GM12874 (cell line): ENCODE data around the gene VILL.
A peak's percentile ranks its signal among the peaks of the same experiment; 100 is the strongest.

Experiments
- TF ChIP-seq, protein P1 (sequence below): IDR thresholded peaks from 2 replicates; pipeline ENCODE4 v1.5.1; 2011; ENCODE audit warnings: low read depth, mild to moderate bottlenecking, control low read depth, low read length, moderate library complexity; ENCODE audit not compliant: insufficient read depth

The VILL gene

DNA sequence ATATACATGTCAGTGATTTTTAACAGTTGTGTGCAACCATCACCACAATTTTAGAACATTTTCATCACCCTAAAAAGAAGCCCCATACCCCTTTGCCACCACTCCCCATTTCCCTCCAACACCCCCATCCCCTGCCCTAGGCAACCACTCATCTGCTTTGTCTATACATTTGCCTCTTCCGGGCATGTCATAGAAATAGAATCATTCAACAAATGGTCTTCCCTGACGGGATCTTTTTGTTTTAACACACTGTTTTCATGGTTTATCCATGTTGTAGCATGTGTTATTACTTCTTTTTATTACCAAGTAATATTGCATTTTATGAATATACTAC lies 4.0 kb downstream of the VILL start:
- TF ChIP-seq, protein P1, sequence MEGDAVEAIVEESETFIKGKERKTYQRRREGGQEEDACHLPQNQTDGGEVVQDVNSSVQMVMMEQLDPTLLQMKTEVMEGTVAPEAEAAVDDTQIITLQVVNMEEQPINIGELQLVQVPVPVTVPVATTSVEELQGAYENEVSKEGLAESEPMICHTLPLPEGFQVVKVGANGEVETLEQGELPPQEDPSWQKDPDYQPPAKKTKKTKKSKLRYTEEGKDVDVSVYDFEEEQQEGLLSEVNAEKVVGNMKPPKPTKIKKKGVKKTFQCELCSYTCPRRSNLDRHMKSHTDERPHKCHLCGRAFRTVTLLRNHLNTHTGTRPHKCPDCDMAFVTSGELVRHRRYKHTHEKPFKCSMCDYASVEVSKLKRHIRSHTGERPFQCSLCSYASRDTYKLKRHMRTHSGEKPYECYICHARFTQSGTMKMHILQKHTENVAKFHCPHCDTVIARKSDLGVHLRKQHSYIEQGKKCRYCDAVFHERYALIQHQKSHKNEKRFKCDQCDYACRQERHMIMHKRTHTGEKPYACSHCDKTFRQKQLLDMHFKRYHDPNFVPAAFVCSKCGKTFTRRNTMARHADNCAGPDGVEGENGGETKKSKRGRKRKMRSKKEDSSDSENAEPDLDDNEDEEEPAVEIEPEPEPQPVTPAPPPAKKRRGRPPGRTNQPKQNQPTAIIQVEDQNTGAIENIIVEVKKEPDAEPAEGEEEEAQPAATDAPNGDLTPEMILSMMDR, result no peak

DNA sequence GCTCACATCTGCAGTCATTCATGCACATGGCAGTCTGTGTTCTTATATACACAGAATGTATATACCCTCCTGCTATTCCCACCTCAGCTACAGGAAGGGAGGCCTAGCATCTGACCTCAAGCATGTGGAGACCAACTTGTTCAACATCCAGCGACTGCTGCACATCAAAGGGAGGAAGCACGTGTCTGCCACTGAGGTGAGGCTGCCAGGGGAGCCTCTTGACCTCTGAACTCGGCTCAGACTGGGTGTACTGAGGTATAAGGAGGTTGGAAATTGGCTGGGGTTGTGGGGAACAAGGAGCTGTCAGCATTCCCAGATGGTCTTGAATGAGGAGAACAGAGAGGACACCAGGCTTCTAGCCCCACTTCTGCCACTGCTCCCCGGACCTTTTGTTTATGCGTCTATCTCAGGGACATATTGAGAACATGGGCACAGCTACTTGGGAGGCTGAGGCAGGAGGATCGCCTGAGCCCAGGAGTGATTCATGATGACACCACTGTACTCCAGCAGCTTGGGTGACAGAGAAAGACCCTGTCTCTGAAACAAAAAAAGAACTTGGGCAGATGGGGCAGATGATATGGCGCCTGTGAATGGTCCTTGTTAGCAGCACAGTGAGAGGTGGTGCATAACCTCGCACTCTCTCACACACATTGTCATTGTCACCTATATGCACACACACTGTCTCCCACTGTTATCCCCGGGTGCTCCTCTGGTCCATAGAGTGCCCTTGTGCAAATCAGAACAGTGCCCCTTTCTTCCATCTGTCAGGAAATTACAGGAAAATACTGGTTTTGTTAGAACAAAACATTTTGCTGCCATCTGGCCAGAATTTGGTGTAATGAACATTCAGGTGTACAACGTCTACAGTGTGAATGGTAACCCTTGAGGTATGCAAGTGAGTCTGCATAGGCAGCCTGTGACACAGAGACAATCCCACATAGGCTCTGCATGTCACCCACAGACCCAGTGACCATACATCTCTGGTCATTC lies 5.4 kb downstream of the VILL start:
- TF ChIP-seq, protein P1, result no peak

DNA sequence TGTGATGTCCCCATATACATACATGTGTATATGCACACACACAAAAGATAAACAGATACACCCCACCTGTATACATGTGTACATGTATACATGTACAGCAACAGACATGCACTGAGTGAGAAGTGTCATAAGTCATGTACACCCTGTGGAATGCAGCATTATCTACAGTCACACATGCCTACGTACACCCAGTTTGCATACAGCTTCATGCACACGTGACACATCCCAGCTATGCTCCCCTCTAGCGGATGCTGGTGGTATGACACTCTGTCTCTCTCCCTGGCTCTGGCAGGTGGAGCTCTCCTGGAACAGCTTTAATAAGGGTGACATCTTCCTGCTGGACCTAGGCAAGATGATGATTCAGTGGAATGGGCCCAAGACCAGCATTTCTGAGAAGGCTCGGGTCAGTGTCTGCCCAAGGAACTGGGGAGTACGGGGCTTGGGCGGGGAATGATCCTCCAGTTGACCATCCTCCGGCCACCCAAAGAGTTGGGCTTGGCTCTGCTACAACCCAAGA lies 6.3 kb downstream of the VILL start:
- TF ChIP-seq, protein P1, result peak; percentile 92

DNA sequence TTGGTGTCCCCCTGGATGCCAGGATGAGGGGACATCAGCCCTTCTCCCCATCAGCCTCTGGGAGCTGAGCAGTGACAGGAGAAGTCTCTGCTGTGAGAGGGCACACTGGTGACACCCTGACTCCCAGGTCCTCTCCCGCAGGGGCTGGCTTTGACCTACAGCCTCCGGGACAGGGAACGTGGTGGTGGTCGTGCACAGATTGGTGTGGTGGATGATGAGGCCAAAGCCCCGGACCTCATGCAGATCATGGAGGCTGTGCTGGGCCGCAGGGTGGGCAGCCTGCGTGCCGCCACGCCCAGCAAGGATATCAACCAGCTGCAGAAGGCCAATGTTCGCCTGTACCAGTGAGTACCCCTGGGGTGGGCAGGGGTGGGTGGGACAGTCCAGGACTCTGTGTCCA lies 6.8 kb downstream of the VILL start:
- TF ChIP-seq, protein P1, result no peak

DNA sequence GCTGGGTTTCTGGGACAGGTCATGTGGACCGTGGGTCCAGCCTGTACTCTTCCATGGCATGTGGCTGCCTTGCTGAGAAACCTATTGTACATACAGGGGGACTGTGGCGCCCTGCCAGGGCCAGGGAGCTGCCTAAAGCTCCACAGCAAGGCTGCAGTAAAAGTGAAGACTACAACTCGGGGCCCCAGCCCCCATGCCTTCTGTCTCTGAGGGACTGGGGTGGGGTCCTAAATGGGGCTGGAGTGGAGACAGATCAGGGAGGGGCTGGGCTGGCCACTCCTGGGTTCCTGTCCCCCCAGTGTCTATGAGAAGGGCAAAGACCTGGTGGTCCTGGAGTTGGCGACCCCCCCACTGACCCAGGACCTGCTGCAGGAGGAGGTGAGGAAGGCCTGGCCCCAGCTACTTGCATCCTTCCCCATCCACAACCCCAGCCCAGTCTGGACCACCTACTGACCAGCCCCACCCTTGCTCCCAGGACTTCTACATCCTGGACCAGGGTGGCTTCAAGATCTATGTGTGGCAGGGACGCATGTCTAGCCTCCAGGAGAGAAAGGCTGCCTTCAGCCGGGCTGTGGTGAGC lies 7.3 kb downstream of the VILL start:
- TF ChIP-seq, protein P1, result no peak

DNA sequence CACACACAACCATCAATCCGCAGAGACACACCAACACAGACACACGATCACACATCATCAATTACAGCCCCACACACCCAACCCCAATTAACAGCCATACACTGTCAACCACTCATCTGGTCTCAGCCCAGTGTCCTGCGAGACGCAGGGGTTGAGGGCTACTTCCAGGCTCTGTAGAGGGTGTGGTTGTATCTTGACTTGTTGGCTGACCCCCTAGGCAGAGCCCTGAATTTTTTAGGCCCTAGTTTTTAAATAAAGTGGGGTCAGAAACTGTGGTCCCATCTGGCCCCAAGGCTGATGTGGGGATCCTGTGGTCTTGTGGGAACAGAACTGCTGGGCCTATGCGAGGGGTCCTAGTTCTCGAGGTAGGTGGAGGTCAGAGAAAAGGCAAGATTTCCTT lies 9.2 kb downstream of the VILL start:
- TF ChIP-seq, protein P1, result no peak

DNA sequence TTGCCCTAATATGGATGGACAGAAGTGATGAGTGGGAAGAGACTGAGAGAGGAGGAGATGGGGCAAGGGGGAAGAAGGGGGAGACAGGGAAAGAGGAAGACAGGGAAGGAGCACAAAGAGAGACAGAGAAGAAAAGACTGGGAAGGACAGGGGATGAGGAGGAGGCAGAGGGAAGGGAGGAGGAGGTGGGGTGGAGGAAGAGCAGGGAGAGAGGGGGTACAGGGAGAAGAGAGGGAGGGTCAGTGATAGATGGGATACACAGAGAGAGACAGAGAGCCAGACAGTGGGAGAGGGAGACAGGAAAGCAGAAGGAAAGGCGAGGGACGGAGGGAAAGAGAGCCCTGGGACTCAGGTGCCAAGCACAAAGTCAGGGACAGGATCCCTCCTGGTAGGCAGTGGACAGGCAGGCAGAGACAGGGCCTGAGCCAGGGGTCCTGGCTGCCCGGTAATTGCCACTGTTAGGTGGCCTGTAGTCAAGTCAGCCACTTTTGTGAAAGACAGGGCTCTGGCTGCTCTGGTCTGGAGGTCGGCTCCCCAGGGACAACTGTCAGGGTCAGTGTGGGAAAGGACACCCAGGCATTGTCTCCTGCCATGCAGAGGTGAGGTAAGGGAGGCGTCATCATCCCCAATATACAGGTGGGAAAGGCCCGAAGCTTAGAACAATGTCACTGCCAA lies 9.8 kb downstream of the VILL start:
- TF ChIP-seq, protein P1, result no peak
